Measurements from ENCODE around the gene ZBED6.
"Not testable (repeated sequence)": the region's sequence is repeated elsewhere in the genome, so short reads cannot be mapped to it uniquely, and the experiment has no call there.

Gene ZBED6

DNA sequence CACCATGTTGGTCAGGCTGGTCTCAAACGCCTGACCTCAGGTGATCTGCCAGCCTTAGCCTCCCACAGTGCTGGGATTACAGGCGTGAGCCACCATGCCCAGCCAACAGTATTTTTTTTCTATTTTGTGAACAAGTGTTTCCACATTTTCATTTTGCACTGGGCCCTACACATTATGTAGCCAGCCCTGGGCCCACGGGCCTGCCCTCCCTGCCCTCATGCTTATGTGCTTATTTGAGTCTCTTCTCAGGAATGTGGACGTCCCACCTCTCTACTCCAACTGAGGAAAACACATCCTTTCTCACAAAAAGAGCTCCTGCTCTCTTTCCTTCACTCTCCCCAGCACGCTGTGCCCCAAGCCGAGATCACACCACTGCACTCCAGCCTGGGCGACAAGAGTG is 13.5 kb upstream of the ZBED6 start:
- DNase-seq = no peak

DNA sequence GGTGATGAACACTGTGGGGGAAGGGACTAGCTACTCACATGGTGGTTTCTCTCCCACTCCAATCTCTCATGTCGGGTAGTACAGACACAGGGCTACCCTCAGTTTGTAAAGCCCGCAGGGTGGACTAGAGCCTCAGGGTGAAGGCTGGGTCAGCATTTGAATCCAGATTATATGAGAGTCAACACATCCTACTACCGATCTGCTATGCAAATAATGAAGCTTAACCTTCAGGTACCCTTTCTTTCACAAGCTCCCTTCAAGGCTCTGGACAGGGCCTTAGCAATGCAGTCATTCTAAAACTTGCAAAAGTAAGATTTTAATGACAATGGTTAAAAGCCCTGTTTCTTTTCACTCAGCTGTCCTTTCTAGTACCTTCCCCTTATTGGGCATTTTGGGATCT is 5.5 kb upstream of the ZBED6 start:
- DNase-seq = no peak

DNA sequence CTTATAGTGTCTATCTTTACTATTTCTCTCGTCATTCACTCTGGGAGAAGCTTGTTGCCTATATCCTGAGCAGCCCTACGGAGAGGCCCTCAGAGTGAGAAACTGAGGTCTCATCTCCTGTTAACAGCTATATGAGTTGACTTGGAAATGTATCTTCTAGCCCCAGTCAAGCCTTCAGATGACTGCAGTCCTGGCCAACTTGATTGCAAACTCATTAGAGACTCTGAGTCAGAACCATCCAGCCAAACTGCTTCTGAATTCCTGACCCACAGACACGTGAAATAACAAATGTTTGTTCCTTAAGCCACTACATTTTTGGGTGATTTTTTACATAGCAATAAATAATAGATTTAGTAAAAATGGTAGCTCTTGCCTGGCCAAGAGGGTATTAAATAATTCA is 3.9 kb upstream of the ZBED6 start:
- DNase-seq = no peak

GRCh38 chr1:203792486-203792885 is 2.9 kb upstream of the ZBED6 start:
- no peak for DNase-seq

GRCh38 chr1:203793561-203793960 is 1.9 kb upstream of the ZBED6 start:
- not testable (repeated sequence) for DNase-seq

GRCh38 chr1:203794764-203795440 is 521 bp upstream of the ZBED6 start:
- DNase-seq = no peak

- DNase-seq = no peak
Measured at GRCh38 chr1:203796236-203796605, 798 bp downstream of the ZBED6 start.

GRCh38 chr1:203797216-203797615 is 1.8 kb downstream of the ZBED6 start:
- no peak for DNase-seq

DNA sequence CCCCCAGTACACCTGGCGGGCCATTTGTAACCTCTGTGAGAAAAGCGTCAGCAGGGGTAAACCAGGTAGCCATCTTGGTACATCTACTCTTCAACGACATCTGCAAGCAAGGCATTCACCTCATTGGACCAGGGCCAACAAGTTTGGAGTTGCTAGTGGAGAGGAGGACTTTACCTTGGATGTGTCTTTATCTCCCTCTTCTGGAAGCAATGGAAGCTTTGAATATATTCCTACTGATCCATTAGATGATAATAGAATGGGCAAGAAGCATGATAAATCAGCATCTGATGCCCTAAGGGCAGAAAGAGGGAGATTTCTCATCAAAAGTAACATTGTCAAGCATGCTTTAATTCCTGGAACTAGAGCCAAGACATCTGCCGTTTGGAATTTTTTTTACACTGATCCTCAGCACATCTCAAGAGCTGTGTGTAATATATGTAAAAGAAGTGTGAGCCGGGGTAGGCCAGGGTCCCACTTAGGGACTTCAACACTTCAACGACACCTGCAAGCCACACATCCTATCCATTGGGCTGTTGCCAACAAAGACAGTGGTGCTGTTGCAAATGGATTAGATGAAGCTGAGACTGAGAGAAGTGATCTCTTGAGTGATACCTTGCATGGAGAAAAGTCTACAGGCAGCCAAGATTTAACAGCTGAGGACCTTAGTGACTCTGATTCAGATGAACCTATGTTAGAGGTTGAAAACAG is 2.7 kb downstream of the ZBED6 start:
- DNase-seq = no peak

DNA sequence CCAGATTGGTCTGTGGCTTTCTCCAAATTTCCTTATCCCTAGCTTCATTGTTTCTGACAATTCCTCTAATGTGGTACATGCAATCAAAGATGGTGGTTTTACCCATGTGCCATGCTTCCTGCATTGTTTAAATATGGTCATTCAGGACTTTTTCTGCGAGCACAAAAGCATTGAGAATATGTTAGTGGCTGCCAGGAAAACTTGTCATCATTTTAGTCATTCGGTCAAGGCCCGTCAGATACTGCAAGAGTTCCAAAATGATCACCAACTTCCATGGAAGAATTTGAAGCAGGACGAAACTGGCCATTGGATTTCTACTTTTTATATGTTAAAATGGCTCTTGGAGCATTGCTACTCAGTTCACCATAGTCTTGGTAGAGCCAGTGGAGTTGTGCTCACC is 3.7 kb downstream of the ZBED6 start:
- DNase-seq = no peak

GRCh38 chr1:203799971-203800370 is 4.5 kb downstream of the ZBED6 start:
- no peak for DNase-seq

- DNase-seq = no peak
Measured at GRCh38 chr1:203805689-203806088, 10.3 kb downstream of the ZBED6 start.

DNA sequence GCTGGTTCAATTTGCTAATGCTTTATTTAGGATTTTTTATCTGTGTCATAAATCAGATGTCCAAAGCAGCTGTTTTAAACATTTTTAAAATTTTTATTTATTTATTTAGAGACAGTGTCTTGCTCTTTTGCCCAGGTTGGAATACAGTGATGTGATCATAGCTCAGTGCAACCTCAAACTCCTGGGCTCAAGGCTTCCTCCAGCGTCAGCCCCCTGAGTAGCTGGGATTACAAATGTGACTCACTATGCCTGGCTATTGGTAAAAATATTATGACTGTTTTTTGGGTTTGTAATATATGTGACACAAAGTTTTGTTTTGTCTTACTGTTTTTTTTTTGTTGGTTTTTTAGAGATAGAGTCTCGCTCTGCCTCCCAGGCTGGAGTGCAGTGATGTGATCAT is 11.8 kb downstream of the ZBED6 start:
- DNase-seq = no peak

- DNase-seq = no peak
Measured at GRCh38 chr1:203813581-203814341, 18.3 kb downstream of the ZBED6 start.

GRCh38 chr1:203818399-203818798 is 23.0 kb downstream of the ZBED6 start:
- DNase-seq = no peak

DNA sequence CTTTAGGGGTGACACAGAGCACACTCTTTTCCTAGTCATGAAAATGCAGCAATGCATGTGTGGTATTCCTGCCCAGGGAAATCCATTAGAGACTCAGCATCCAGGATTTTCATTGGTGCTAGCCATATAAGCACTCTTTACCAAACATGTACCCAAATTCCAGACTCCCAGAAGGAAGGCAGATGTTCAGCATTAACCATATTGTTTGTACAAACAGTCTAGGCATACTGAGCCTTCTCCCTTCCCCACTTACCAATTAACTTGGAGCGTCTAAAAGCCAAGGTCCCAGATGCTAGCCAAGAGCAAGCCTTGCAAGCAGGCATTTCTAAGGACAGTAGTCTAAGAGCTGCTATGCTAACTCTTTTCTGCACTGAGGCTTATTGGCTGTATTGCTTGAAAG is 27.9 kb downstream of the ZBED6 start:
- DNase-seq = no peak

- DNase-seq = no peak
Measured at GRCh38 chr1:203826175-203826574, 30.8 kb downstream of the ZBED6 start.

GRCh38 chr1:203828002-203828401 is 32.6 kb downstream of the ZBED6 start:
- DNase-seq = no peak

DNA sequence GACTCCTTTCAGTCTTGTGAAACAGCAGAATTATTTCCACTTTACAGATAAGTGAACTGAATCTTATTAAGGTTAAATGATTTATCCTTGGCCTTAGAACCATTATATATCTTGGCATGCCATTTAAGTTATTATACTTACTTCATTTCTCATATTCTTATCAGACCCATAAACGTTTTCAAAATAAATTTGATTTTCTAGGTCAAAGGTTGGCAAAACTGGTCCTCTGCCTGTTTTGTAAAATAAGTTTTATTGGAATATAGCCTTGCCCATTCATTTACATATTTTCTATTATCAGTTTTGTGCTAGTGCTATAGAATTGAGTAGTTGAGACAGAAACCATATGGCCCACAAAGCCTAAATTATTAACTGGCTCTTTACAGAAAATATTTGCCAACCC is 33.1 kb downstream of the ZBED6 start:
- DNase-seq = no peak

GRCh38 chr1:203829247-203829646 is 33.8 kb downstream of the ZBED6 start:
- DNase-seq = not testable (repeated sequence)

GRCh38 chr1:203835476-203835875 is 40.1 kb downstream of the ZBED6 start:
- no peak for DNase-seq

DNA sequence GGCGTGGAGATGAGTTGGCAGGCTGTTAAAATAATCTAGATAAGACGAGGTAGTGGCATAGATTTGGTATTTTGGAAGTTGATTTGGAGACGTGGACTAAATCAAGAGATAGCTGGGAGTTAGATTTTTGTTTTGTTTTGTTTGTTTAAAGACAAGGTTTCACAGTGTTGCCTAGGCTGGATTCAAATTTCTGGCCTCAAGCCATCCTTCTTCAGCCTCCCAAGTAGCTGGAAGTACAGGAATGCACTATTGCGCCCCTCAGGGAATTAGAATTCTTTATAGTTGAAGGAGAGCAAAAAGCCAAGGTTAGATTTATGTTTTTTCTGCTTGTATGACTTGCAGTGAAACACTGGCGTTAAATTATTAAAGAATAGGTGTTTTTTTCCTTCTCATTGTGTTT is 43.7 kb downstream of the ZBED6 start:
- DNase-seq = no peak

- DNase-seq = no peak
Measured at GRCh38 chr1:203840208-203840808, 44.9 kb downstream of the ZBED6 start.

- DNase-seq = no peak
Measured at GRCh38 chr1:203842559-203842876, 47.1 kb downstream of the ZBED6 start.
